ENCODE data around the gene FOXA2.
"Not testable (repeated sequence)": the region's sequence is repeated elsewhere in the genome, so short reads cannot be mapped to it uniquely, and the experiment has no call there.

Gene FOXA2

DNA sequence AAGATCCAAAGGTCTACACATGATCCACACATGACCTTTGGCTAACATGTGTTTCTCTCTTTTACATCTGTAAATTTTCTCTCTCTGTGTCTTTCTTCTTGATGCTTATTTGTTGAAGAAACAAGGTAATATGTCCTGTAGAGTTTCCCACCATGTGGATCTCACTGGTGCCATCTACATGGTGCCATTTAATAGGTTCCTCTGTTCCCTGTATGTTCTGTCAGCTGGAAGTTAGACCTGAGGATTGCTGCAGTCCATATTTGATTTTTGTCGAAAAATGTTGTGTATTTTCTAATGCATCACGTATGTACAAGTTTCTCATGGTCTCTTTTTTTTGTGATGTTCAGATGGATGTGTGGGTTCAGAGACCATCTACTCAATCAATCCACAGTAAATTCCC is 30.0 kb downstream of the FOXA2 start:
- H3K4me1 ChIP-seq, result no peaks in the 10 kb centered on the region

DNA sequence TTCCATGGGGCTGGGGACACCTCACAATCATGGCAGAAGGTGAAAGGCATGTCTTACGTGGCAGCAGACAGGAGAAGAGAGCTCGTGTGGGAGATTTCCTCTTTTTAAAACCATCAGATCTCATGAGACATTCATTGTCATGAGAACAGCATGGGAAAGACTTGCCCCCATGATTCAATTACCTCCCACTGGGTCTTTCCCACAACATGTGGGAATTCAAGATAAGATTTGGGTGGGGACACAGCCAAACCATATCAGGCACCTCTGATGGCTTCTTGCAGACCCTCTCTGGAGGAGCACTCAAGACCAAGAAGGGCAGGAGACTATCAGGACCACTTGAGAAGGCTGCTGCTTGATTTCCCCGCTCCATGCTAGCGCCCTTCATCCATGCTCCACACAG is 33.9 kb downstream of the FOXA2 start:
- in situ Hi-C loops (cut with MboI; ENCODE audit: low sequenced_read_pairs); DNase-seq (ENCODE audit: low spot score in 2 of 2); H3K4me3 ChIP-seq; H3K4me1 ChIP-seq; H3K9me3 ChIP-seq; H3K36me3 ChIP-seq (replicated peaks); H3K27me3 ChIP-seq (ENCODE audit: low read depth): not testable (repeated sequence)

More for the DNA sequence above, 30.0 kb downstream of the FOXA2 start:
- Histone ChIP-seq H3K36me3 (replicated peaks) (no peaks in the 10 kb centered on the region), H3K4me3 (no peak overlapping the region), H3K27me3 (ENCODE audit: low read depth) (no peaks in the 10 kb centered on the region), H3K9me3 (no peaks in the 10 kb centered on the region)
- in situ Hi-C loops (cut with MboI; ENCODE audit: low sequenced_read_pairs), result no loop called here
- DNase-seq (ENCODE audit: low spot score in 2 of 2), result no peak

DNA sequence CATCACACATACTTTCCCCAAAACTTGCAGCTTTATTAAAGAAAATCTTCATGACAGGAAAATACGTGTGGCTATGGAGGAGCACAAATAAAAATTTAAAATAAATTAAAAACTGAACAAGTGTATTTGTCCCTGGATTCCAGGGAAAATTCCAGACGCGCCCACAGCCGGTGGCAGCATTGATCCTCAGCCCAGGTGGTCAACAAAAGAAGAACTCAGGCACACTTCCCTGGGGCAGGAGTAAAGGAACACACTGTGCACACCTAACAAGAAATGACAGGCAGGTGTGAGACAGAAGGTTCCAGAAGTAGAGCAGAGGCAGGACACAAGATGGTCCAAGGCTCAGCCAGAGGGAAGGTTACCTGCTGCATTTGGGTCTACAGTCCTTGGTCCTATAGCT is 36.3 kb downstream of the FOXA2 start:
- Histone ChIP-seq H3K36me3 (replicated peaks) (no peaks in the 10 kb centered on the region), H3K4me3 (no peak overlapping the region), H3K27me3 (ENCODE audit: low read depth) (no peaks in the 10 kb centered on the region), H3K4me1 (no peaks in the 10 kb centered on the region), H3K9me3 (no peaks in the 10 kb centered on the region)
- in situ Hi-C loops (cut with MboI; ENCODE audit: low sequenced_read_pairs), result no loop called here
- no peak for DNase-seq (ENCODE audit: low spot score in 2 of 2)

DNA sequence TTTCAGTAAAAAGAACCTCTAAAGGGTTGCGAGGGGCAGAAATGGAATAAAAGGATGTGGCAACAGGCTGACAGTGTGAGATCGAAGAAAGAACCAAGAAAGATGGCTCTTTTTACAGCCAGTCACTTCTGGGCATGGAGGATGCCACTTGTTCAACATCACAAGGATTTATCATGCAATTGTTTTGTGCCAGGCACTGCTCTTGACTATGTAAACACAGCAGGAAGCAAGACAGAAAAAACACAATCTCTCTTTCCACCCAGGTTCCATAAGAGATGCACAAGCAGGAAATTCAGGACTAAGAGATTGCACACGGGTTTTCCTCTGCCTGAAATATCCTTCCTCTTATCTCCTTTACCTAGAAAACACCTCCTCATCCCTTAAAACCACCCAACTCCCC is 38.0 kb downstream of the FOXA2 start:
- Histone ChIP-seq H3K4me3 (no peak overlapping the region), H3K9me3 (no peaks in the 10 kb centered on the region), H3K27me3 (ENCODE audit: low read depth) (no peaks in the 10 kb centered on the region), H3K36me3 (replicated peaks) (no peaks in the 10 kb centered on the region), H3K4me1 (no peaks in the 10 kb centered on the region)
- in situ Hi-C loops (cut with MboI; ENCODE audit: low sequenced_read_pairs), result no loop called here
- DNase-seq (ENCODE audit: low spot score in 2 of 2), result no peak

DNA sequence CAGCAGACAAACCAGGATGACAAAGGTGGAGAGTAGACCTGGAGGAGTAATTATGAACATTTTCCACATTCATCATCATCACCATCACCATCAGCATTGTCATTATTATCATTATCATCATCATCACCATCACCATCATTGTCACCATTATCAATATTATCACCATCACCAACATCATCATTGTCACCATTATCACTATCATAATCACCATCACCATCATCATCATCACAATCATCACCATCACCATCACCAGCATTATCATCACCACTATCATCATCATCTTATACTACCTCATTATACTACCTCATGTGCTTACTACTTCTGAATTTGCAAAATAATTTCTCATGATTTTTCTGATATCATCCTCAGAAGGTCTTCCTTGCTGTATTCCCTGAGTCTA is 39.3 kb downstream of the FOXA2 start:
- Histone ChIP-seq H3K4me1 (no peaks in the 10 kb centered on the region), H3K27me3 (ENCODE audit: low read depth) (no peaks in the 10 kb centered on the region), H3K36me3 (replicated peaks) (no peaks in the 10 kb centered on the region), H3K9me3 (no peaks in the 10 kb centered on the region), H3K4me3 (no peak overlapping the region)
- DNase-seq (ENCODE audit: low spot score in 2 of 2), result no peak
- in situ Hi-C loops (cut with MboI; ENCODE audit: low sequenced_read_pairs), result no loop called here

DNA sequence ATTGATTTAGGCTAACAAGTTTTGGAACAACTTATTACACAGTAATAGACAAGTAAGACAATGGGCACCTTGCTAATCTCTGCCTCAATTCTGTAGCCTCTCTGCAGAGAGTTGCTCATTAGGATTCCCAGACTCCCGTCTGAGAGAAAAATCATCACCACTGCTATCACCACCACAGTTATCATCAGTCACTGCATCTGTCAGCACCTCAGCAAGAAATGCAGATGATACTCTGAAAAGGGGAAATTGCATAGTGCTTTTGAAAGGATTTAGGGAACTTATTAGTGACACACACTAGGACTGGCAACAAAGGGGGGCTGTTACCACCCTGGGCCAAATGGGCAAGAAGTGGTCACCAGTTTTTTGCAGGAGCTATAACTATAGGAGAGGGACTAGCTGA is 39.9 kb downstream of the FOXA2 start:
- H3K4me3 ChIP-seq, result no peak overlapping the region
- H3K27me3 ChIP-seq (ENCODE audit: low read depth), result no peaks in the 10 kb centered on the region
- H3K9me3 ChIP-seq, result no peaks in the 10 kb centered on the region
- no peaks in the 10 kb centered on the region for H3K36me3 ChIP-seq (replicated peaks)
- H3K4me1 ChIP-seq, result no peaks in the 10 kb centered on the region
- DNase-seq (ENCODE audit: low spot score in 2 of 2), result no peak
- in situ Hi-C loops (cut with MboI; ENCODE audit: low sequenced_read_pairs), result no loop called here

DNA sequence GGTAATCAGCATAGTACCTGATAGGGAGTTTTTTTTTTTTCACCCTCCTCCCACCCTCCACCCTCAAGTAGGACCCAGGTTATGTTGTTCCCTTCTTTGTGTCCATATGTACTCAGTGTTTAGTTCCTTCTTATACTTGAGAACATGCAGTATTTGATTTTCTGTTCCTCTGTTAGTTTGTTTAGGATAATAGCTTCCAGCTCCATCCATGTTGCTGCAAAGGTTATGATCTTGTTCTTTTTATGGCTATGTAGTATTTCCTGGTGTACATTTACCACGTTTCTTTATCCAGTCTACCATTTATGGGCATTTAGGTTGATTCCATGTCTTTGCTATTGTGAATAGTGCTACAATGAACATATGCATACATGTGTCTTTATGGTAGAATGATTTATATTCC is 41.9 kb downstream of the FOXA2 start:
- in situ Hi-C loops (cut with MboI; ENCODE audit: low sequenced_read_pairs), result no loop called here
- no peaks in the 10 kb centered on the region for H3K9me3 ChIP-seq
- H3K4me1 ChIP-seq, result no peaks in the 10 kb centered on the region
- H3K27me3 ChIP-seq (ENCODE audit: low read depth), result no peaks in the 10 kb centered on the region
- no peak for DNase-seq (ENCODE audit: low spot score in 2 of 2)
- H3K36me3 ChIP-seq (replicated peaks), result no peaks in the 10 kb centered on the region
- H3K4me3 ChIP-seq, result no peak overlapping the region

DNA sequence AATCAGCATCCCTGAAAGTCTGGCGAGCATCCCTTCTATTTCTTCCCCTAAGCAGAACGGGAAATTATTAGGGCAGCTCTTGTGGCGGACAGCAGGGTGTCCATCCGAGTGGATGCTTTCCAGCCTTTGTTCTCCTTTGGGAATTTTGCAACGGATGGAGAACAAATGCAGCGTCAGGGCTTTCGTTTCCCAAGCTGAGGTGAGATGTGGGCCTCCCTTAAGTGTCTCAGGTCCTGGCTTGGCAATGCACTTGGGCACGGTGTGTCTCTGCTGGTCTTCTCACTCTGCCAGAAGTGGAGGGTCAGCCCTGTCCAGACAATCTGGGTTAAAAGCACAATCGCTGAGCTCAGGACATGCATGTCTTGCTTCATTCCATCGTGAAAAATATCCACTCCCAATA is 43.5 kb downstream of the FOXA2 start:
- H3K4me1 ChIP-seq, result no peaks in the 10 kb centered on the region
- H3K27me3 ChIP-seq (ENCODE audit: low read depth), result no peaks in the 10 kb centered on the region
- in situ Hi-C loops (cut with MboI; ENCODE audit: low sequenced_read_pairs), result no loop called here
- no peaks in the 10 kb centered on the region for H3K9me3 ChIP-seq
- no peak for DNase-seq (ENCODE audit: low spot score in 2 of 2)
- no peaks in the 10 kb centered on the region for H3K36me3 ChIP-seq (replicated peaks)
- no peak overlapping the region for H3K4me3 ChIP-seq

DNA sequence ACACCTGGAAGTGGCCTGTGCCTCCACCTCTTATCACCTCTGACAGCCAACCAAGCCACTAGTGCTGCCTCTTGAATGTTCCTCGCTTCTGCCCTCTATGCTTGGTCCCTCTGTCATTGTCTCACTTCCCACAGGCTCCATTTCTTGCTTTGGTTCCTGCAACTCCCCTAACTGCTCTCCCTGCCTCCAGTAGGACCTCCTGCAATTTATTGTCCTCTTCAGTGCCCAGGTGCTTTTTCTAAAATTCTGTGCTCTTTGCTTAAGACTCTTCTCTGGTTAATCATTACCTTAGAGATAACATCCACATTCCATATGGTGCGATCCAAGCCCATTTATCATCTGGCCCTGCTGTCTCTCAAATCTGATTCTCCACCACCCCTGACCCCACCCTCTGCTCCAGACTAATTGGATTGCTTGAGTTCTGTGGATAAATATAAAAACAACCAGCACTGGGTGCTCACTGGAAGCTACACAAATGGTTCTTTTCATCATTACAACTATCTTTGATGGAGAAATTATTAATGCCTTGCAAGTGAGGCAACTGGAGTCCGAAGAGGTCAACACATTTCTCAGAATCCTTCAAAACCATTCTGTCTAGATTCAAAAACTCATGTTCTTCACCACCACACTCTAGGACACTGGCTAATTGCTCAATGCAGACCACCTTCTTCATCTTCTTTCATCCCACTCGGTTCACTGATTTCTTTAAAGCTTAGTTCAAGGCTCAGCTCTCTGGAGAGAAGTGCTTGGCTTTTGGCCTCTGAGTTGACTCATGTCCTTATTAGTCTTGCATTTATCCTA is 47.2 kb downstream of the FOXA2 start:
- no peaks in the 10 kb centered on the region for H3K36me3 ChIP-seq (replicated peaks)
- no peak for DNase-seq (ENCODE audit: low spot score in 2 of 2)
- H3K4me1 ChIP-seq, result no peaks in the 10 kb centered on the region
- H3K9me3 ChIP-seq, result no peaks in the 10 kb centered on the region
- in situ Hi-C loops (cut with MboI; ENCODE audit: low sequenced_read_pairs), result no loop called here
- no peaks in the 10 kb centered on the region for H3K27me3 ChIP-seq (ENCODE audit: low read depth)
- no peak overlapping the region for H3K4me3 ChIP-seq

DNA sequence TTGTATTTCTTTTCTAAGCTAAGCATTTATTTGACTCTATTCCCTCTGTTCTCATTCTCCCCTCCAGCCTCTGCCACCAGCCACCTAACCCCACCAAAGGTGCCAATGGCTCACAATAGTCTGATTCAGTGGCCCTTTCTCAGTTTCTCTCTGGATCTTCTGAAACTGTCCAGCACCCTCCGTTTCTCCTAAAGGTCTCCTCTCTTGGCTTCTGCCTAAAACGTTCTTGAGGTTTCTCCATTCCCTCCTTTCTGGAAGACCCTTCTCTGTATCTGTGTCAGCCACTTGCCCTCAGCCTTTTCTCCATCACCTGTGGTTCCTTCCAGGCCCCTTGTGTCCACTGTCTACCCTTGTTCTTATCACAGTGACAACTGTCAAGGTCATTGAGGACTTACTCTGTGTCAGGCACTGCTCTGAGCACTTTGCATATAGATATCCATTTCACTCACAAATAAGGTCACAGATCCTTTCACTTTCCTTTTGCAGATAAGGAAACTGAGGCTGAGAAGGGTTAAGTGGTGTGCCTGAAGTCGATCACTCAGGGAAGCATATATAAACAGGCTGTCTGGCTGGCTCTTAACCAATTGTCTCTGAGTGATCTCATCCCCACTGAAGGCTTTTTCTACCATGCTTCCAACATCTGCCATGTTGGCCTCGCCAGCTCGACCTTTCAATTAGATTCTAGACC is 48.1 kb downstream of the FOXA2 start:
- no peaks in the 10 kb centered on the region for H3K36me3 ChIP-seq (replicated peaks)
- H3K4me1 ChIP-seq, result no peaks in the 10 kb centered on the region
- no peak overlapping the region for H3K4me3 ChIP-seq
- DNase-seq (ENCODE audit: low spot score in 2 of 2), result no peak
- H3K27me3 ChIP-seq (ENCODE audit: low read depth), result no peaks in the 10 kb centered on the region
- in situ Hi-C loops (cut with MboI; ENCODE audit: low sequenced_read_pairs), result no loop called here
- no peaks in the 10 kb centered on the region for H3K9me3 ChIP-seq

DNA sequence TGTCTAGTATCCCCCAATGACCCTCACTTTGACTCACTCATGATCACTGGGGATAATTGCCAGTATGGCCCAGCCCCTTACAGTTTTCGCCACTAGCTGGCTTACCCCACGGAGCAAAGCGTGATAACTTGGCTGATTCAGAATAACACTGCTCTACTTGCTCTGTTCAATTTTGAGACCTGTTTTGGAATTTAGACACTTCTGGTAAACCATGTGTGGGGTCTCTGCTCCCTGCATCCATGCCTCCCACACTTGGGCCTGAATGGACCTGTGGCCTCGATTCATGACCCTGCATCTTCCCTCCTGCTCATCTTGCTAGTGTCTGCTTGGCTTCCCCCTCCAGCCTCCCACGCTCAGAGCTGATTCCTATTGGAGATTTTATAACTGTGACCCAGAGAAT is 48.9 kb downstream of the FOXA2 start:
- in situ Hi-C loops (cut with MboI; ENCODE audit: low sequenced_read_pairs), result no loop called here

DNA sequence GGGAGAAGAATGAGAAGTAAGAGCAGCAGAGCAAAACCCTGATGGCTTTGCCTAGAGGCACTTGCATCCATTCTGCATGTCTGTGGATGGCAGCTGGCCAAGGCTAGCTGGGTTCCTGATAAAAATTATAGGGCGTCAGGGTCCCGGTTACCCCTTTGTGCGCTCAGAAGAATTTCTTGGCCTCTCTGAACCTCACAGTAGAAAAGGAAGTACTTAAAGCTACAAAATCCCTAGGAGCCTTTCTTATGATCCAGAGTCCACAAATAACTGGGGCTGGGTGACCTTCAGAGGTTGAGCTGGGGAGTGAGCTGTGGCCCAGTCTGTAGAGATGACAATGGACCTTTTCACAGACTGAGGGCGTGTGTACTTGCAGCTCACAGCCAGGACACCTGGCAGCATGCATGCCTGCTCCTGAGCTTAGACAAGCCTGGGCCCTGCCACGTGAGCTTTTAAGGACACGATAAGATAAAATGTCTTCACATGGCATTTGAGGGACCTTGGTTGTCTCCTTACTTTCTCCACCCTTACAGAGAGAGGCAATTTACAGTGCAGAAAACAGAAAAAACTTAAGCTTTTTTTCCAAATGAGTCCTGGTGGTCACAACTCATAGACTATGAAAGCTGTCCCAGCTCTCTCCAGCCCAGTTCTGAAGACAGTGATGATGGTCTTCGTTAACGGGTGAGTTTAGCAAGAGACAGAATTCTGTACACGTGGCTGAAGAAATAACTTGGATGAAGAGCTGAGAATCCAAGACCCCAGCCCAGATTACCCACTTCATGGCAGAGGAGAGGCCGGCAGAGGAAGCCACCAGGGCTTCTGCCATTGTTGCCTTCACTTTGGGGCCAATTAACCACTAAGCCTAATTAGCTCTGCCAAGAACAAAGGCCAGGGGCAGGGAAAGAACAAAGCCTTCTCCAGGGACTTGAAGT is 50.3 kb downstream of the FOXA2 start:
- in situ Hi-C loops (cut with MboI; ENCODE audit: low sequenced_read_pairs), result no loop called here
- no peaks in the 10 kb centered on the region for H3K9me3 ChIP-seq
- no peaks in the 10 kb centered on the region for H3K4me1 ChIP-seq
- no peak for DNase-seq (ENCODE audit: low spot score in 2 of 2)
- H3K4me3 ChIP-seq, result no peak overlapping the region
- H3K27me3 ChIP-seq (ENCODE audit: low read depth), result no peaks in the 10 kb centered on the region
- H3K36me3 ChIP-seq (replicated peaks), result no peaks in the 10 kb centered on the region

More for the DNA sequence above, 48.9 kb downstream of the FOXA2 start:
- no peaks in the 10 kb centered on the region for H3K27me3 ChIP-seq (ENCODE audit: low read depth)
- H3K4me1 ChIP-seq, result no peaks in the 10 kb centered on the region
- no peak for DNase-seq (ENCODE audit: low spot score in 2 of 2)
- H3K4me3 ChIP-seq, result no peak overlapping the region
- H3K9me3 ChIP-seq, result no peaks in the 10 kb centered on the region
- H3K36me3 ChIP-seq (replicated peaks), result no peaks in the 10 kb centered on the region

DNA sequence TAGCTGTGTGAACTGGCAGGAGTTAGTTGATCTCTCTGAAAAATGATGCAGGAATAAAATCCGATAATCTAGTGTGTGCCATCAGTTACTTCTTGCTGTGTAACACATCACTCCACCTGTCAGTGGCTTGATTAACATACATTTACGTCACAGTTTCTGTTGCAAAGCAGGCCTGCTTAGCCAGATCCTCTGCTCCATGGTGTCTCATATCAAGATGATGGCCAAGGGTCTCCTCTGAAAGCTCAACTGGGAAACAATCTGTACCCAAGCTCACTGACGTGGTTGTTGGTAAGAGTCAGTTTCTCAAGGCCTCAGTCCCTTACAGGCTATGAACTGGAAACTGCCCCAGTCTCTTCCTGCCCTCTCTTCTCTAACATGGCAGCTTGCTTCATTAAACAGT is 51.8 kb downstream of the FOXA2 start:
- DNase-seq (ENCODE audit: low spot score in 2 of 2), result no peak
- in situ Hi-C loops (cut with MboI; ENCODE audit: low sequenced_read_pairs), result no loop called here
- Histone ChIP-seq H3K4me3 (no peak overlapping the region), H3K27me3 (ENCODE audit: low read depth) (no peaks in the 10 kb centered on the region), H3K36me3 (replicated peaks) (no peaks in the 10 kb centered on the region), H3K4me1 (no peaks in the 10 kb centered on the region), H3K9me3 (no peaks in the 10 kb centered on the region)

DNA sequence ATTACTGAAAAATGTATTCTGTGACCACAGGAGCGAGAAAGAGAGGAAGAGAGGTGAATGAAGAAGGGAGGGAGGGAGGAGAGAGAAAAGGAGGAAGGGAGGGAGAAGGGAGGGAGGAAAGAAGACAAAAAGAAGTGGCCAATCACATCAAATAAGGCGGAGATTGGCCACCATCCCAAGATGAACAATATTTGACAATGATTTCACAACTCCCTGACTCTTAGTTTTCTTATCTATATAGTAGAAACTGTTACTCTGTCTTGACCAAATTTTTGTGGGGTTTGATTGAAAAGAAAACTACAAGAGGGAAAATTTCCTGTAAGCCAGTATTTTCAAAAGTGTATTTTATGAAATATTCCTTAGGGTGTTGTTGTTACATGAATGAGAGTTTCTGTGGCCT is 52.6 kb downstream of the FOXA2 start:
- H3K4me1 ChIP-seq, result no peaks in the 10 kb centered on the region
- in situ Hi-C loops (cut with MboI; ENCODE audit: low sequenced_read_pairs), result no loop called here
- H3K27me3 ChIP-seq (ENCODE audit: low read depth), result no peaks in the 10 kb centered on the region
- H3K4me3 ChIP-seq, result no peak overlapping the region
- H3K36me3 ChIP-seq (replicated peaks), result no peaks in the 10 kb centered on the region
- DNase-seq (ENCODE audit: low spot score in 2 of 2), result no peak
- no peaks in the 10 kb centered on the region for H3K9me3 ChIP-seq
